Ishikawa (cell line): Measurements from ENCODE around the gene HTT-AS.

ENCODE experiments used
- EGR1 ChIP-seq: IDR thresholded peaks from 2 replicates; pipeline ENCODE4 v1.6.1; 2012
- EP300 ChIP-seq: IDR thresholded peaks from 2 replicates; pipeline ENCODE4 v1.6.1; 2012; ENCODE audit warnings: borderline replicate concordance
- FOXM1 ChIP-seq: IDR thresholded peaks from 2 replicates; pipeline ENCODE4 v1.6.1; 2012; ENCODE audit warnings: low read depth, borderline replicate concordance
- RAD21 ChIP-seq: IDR thresholded peaks from 2 replicates; pipeline ENCODE4 v1.6.1; 2012; ENCODE audit warnings: low read depth
- TAF1 ChIP-seq: IDR thresholded peaks from 2 replicates; pipeline ENCODE4 v1.6.1; 2012; ENCODE audit warnings: low read depth, mild to moderate bottlenecking
- TCF12 ChIP-seq: IDR thresholded peaks from 2 replicates; pipeline ENCODE4 v1.6.1; 2012; ENCODE audit warnings: low read depth
- YY1 ChIP-seq: IDR thresholded peaks from 2 replicates; pipeline ENCODE4 v1.6.1; 2012; ENCODE audit warnings: low read depth
- ZBTB7A ChIP-seq: IDR thresholded peaks from 2 replicates; pipeline ENCODE4 v1.6.1; 2012; ENCODE audit warnings: low read depth
- TF ChIP-seq, protein P1 (sequence below): IDR thresholded peaks from 2 replicates; pipeline ENCODE4 v1.6.1; 2012
- TF ChIP-seq, protein P2 (sequence below): IDR thresholded peaks from 2 replicates; pipeline ENCODE4 v1.6.1; 2012; ENCODE audit warnings: low read depth, mild to moderate bottlenecking
- TF ChIP-seq, protein P3 (sequence below): IDR thresholded peaks from 2 replicates; pipeline ENCODE4 v1.6.1; 2012

DNA sequence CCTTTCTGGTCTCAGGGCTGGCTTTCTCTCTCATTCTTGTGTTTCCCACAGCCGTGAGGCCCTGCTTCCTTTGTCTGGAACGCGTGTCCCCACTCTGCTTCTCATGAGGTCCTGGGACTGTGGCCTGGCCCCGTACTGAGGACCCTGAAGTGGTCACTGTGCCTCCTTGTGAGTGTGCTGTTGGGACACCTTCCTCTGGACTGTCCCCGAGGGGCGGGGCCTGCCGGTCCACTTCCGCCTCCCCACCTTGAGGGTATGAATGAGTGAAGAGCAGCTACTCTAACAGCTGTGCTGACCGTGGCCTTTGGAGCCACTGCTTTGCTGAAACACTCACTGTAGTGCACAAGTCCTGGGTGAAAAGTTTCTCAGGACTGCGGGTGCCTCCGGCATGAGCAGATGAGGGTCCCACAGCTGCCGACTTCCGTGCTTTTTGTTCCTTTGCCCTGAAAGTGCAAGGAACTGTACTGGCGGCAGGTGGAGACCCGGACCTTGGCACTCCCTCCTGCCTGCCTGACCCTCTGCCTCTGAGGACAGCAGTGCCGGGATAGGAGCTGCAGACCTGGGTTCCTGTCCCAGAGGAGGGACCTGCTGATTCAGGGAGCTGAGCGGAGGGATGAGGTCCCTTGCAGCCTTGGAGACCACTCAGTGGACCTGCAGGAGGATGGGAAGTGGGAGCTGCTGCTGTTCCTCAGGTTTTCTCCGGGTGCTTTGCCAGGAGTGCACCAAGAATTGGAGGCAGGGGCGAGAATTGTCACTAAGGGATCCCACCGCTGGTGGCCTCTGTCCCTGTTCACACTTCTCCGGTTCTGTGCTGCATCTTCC lies 38.0 kb downstream of the HTT-AS start:
- no peak for TF ChIP-seq EP300
- no peak for TF ChIP-seq EGR1
- TF ChIP-seq, protein P1, sequence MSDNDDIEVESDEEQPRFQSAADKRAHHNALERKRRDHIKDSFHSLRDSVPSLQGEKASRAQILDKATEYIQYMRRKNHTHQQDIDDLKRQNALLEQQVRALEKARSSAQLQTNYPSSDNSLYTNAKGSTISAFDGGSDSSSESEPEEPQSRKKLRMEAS = no peak
- TF ChIP-seq, protein P2, sequence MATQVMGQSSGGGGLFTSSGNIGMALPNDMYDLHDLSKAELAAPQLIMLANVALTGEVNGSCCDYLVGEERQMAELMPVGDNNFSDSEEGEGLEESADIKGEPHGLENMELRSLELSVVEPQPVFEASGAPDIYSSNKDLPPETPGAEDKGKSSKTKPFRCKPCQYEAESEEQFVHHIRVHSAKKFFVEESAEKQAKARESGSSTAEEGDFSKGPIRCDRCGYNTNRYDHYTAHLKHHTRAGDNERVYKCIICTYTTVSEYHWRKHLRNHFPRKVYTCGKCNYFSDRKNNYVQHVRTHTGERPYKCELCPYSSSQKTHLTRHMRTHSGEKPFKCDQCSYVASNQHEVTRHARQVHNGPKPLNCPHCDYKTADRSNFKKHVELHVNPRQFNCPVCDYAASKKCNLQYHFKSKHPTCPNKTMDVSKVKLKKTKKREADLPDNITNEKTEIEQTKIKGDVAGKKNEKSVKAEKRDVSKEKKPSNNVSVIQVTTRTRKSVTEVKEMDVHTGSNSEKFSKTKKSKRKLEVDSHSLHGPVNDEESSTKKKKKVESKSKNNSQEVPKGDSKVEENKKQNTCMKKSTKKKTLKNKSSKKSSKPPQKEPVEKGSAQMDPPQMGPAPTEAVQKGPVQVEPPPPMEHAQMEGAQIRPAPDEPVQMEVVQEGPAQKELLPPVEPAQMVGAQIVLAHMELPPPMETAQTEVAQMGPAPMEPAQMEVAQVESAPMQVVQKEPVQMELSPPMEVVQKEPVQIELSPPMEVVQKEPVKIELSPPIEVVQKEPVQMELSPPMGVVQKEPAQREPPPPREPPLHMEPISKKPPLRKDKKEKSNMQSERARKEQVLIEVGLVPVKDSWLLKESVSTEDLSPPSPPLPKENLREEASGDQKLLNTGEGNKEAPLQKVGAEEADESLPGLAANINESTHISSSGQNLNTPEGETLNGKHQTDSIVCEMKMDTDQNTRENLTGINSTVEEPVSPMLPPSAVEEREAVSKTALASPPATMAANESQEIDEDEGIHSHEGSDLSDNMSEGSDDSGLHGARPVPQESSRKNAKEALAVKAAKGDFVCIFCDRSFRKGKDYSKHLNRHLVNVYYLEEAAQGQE = no peak
- no peak for TF ChIP-seq YY1
- no peak for TF ChIP-seq TAF1
- TF ChIP-seq RAD21 = no peak
- no peak for TF ChIP-seq TCF12
- TF ChIP-seq, protein P3, sequence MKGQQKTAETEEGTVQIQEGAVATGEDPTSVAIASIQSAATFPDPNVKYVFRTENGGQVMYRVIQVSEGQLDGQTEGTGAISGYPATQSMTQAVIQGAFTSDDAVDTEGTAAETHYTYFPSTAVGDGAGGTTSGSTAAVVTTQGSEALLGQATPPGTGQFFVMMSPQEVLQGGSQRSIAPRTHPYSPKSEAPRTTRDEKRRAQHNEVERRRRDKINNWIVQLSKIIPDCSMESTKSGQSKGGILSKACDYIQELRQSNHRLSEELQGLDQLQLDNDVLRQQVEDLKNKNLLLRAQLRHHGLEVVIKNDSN = no peak
- no peak for TF ChIP-seq FOXM1
- TF ChIP-seq ZBTB7A = no peak
